B cell (primary cell): ENCODE measurements around the gene C3.

Experiments used
- CTCF ChIP-seq: fragments of 200-600 bp; IDR thresholded peaks from one replicate; pipeline ENCODE4 v1.8.0; 2022; ENCODE audit warnings: antibody characterized with exemption, mild to moderate bottlenecking
- EZH2 ChIP-seq: IDR thresholded peaks from 2 replicates; pipeline ENCODE4 v1.6.1; 2012; ENCODE audit warnings: borderline replicate concordance, low read depth, mild to moderate bottlenecking, moderate library complexity, low read length; ENCODE audit not compliant: insufficient read depth, poor library complexity, severe bottlenecking

- TF ChIP-seq CTCF (no peak), EZH2 (no peak)
Measured at GRCh38 chr19:6713773-6714692, 6.4 kb downstream of the C3 start.
